ENCODE data around the gene ERBB4. TPM values are rescaled to one million over a fixed set of nuclear protein-coding genes. Genes with fewer than 3 reads are reported as not detected.

The ERBB4 gene
- total and polyA plus RNA-seq, 2 of the 8 experiments (the other 6 are each of a cell fraction or from before 2014, with no cell fraction given) = 0.34 to 1.3 TPM

DNA sequence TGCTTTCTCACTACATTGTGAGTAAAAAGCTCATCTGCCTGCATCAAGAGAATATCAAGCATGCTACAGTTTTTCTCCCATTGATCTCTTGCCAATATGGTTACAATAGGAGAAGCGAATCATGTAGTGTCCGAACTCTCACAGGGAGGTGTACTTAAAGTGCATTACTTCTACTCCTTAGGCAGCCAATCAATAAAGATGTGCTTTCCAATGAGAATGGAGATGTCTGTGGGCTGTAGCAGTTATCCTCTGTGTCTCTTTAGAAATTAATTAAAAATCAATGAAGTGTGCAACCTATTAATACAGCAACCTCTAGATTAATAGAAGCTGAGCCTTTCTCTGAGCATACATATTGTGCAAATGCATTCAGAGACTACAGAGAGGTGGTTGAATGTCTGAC is 1098.5 kb downstream of the ERBB4 start (continued):
- TF ChIP-seq, protein P1, sequence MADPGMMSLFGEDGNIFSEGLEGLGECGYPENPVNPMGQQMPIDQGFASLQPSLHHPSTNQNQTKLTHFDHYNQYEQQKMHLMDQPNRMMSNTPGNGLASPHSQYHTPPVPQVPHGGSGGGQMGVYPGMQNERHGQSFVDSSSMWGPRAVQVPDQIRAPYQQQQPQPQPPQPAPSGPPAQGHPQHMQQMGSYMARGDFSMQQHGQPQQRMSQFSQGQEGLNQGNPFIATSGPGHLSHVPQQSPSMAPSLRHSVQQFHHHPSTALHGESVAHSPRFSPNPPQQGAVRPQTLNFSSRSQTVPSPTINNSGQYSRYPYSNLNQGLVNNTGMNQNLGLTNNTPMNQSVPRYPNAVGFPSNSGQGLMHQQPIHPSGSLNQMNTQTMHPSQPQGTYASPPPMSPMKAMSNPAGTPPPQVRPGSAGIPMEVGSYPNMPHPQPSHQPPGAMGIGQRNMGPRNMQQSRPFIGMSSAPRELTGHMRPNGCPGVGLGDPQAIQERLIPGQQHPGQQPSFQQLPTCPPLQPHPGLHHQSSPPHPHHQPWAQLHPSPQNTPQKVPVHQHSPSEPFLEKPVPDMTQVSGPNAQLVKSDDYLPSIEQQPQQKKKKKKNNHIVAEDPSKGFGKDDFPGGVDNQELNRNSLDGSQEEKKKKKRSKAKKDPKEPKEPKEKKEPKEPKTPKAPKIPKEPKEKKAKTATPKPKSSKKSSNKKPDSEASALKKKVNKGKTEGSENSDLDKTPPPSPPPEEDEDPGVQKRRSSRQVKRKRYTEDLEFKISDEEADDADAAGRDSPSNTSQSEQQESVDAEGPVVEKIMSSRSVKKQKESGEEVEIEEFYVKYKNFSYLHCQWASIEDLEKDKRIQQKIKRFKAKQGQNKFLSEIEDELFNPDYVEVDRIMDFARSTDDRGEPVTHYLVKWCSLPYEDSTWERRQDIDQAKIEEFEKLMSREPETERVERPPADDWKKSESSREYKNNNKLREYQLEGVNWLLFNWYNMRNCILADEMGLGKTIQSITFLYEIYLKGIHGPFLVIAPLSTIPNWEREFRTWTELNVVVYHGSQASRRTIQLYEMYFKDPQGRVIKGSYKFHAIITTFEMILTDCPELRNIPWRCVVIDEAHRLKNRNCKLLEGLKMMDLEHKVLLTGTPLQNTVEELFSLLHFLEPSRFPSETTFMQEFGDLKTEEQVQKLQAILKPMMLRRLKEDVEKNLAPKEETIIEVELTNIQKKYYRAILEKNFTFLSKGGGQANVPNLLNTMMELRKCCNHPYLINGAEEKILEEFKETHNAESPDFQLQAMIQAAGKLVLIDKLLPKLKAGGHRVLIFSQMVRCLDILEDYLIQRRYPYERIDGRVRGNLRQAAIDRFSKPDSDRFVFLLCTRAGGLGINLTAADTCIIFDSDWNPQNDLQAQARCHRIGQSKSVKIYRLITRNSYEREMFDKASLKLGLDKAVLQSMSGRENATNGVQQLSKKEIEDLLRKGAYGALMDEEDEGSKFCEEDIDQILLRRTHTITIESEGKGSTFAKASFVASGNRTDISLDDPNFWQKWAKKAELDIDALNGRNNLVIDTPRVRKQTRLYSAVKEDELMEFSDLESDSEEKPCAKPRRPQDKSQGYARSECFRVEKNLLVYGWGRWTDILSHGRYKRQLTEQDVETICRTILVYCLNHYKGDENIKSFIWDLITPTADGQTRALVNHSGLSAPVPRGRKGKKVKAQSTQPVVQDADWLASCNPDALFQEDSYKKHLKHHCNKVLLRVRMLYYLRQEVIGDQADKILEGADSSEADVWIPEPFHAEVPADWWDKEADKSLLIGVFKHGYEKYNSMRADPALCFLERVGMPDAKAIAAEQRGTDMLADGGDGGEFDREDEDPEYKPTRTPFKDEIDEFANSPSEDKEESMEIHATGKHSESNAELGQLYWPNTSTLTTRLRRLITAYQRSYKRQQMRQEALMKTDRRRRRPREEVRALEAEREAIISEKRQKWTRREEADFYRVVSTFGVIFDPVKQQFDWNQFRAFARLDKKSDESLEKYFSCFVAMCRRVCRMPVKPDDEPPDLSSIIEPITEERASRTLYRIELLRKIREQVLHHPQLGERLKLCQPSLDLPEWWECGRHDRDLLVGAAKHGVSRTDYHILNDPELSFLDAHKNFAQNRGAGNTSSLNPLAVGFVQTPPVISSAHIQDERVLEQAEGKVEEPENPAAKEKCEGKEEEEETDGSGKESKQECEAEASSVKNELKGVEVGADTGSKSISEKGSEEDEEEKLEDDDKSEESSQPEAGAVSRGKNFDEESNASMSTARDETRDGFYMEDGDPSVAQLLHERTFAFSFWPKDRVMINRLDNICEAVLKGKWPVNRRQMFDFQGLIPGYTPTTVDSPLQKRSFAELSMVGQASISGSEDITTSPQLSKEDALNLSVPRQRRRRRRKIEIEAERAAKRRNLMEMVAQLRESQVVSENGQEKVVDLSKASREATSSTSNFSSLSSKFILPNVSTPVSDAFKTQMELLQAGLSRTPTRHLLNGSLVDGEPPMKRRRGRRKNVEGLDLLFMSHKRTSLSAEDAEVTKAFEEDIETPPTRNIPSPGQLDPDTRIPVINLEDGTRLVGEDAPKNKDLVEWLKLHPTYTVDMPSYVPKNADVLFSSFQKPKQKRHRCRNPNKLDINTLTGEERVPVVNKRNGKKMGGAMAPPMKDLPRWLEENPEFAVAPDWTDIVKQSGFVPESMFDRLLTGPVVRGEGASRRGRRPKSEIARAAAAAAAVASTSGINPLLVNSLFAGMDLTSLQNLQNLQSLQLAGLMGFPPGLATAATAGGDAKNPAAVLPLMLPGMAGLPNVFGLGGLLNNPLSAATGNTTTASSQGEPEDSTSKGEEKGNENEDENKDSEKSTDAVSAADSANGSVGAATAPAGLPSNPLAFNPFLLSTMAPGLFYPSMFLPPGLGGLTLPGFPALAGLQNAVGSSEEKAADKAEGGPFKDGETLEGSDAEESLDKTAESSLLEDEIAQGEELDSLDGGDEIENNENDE (IDR thresholded peaks at IDR 0.05; ENCODE audit: insufficient replicate concordance, low read length) = no peak
- TF ChIP-seq SP2 (IDR thresholded peaks at IDR 0.05; ENCODE audit: low read length) = no peak
- TF ChIP-seq, protein P2, sequence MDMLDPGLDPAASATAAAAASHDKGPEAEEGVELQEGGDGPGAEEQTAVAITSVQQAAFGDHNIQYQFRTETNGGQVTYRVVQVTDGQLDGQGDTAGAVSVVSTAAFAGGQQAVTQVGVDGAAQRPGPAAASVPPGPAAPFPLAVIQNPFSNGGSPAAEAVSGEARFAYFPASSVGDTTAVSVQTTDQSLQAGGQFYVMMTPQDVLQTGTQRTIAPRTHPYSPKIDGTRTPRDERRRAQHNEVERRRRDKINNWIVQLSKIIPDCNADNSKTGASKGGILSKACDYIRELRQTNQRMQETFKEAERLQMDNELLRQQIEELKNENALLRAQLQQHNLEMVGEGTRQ (IDR thresholded peaks at IDR 0.05; ENCODE audit: low read length) = no peak
- TF ChIP-seq BCL11A (IDR thresholded peaks at IDR 0.05; ENCODE audit: low read depth in 2 of 2, low read length in 2 of 2) = no peak
- no peak for TF ChIP-seq RXRA (IDR thresholded peaks at IDR 0.05; ENCODE audit: insufficient read depth, low read depth, low read length)
- TF ChIP-seq POLR2AphosphoS5 (IDR thresholded peaks at IDR 0.05; ENCODE audit: low read depth, low read length) = no peak
